Hematopoietic multipotent progenitor cell treated with erythropoietin and hydrocortisone succinate and interleukin-3 and kit ligand, for 6 days (in vitro differentiated cells): ENCODE data around the gene OCA2.
A peak's percentile ranks its signal among the peaks of the same experiment; 100 is the strongest.

ENCODE experiments used
- DNase-seq: peaks from one replicate; pipeline ENCODE4 v3.0.0-alpha.2; 2015

The OCA2 gene

DNA sequence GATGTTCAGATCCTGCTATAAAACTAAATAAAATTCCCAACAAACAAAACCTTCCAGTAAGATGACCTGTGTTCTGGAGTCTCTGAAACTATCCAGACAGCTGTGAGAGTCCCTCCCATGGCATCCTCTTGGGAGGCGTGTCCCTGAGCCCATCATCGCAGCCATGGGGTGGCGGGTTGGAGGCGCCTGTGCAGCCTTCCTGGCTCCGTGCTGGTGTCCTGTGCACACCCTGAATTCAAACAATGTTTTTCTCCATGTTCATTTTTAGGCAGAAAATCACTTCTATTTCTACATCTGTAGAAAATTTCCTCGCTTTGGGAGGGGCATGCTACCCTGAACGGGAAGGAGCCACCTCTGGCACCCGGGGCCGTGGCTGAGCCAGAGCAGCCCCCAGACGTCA, 19.4 kb upstream of the OCA2 start:
- no peak for DNase-seq

DNA sequence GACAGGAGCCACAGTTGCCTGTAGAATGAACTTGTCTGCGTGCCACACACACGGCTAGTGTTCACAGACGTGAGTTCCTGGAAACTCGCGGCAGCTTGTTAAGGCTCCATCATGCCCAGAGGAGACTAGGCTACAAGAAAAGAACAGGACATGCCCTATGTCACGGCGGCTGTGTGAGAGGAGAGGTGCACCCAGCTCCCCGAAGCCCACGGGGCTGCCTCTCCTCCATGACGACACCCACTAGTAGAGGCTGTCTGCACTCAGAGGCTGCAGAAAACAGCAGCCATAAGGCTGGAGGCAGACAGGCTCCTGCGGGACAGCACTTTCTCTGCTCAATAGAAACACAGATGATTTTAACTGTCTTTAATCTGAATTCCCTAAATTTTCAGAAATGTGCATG, 19.0 kb upstream of the OCA2 start:
- no peak for DNase-seq

DNA sequence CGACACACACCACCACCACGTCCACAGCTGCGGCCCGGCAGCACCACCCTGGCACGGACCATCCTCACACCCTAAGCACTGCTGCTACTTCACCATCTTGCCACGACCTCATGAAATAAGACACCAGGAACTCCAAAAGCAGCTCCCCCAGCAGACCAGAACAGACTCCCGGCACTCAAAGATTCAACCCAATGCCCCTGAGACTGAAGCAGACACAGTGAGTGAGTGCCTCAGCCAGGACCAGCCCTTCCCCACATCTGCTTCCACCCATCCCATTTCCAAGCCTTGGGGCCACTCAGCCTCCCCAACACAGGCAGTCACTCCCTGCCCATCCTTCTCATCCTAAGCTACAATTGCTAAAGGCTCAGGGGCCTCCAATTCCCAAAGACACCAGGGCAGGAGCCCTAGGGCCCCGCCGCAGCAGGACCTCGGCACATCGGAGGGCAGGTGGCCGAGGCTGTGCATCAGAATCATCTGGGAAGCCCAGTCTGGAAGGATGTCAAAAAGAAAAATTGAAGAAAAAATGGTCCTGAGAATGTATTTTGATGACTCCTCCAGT, 18.4 kb upstream of the OCA2 start:
- no peak for DNase-seq

DNA sequence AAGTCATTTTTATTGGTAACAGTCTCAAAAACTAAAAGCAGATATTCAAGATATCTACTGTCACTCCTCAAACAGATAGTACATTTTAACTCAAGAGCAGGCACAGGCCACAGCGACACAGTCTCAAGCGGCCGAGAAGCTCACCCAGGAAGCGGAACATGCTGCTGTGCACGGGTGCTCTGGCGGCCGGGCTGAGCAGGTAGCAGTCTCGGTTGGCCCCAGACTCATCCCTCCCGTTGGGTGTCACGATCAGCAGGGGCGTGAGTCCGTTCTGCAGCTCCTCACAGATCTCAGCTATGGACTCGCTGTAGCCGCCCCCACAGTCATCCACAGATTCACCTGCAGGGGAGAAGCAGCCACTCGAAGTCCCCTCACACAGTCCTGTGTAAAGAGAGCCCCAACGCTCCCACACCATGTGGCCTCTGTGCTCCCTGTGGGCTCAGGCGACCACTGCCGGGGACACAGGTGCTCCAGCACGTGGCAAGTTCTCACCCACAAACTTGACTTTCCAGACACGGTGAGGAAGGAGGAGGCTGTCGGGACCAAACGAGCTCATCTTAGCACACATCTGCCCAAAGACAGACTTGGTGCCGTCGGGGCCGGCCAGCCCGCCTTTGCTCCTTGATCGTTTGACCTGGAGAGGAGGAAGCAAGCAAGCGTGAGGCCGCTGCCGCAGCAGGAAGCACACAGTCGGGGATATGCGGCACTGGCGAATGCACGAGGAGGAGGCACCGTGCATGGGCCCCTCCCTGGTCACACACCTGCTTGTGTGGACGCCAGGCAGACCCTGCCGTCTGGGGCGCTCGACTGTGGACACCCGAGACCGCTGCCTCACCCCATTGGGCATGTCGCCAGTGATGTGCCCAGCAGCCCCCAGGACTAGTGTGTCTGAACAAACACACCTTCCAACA, 17.7 kb upstream of the OCA2 start:
- DNase-seq: no peak

DNA sequence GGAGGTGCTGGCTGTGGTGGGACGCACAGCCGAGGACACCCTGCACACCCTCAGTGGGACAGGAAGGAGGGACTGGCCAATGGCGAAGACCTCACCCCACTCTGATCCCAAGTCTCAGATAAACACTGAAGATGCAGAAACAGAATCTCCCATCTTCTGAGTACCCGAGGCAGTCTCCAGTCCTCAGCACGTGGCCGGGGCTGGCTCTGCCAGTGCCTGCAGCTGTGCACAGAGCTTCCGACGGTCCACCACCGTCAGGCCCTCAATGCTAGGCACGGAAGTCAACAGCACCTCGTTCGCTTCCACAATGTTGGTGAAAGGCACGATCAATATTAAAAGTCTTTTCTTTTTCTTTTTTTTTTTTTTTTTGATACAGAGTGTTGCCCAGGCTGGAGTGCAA, 16.8 kb upstream of the OCA2 start:
- DNase-seq: no peak

DNA sequence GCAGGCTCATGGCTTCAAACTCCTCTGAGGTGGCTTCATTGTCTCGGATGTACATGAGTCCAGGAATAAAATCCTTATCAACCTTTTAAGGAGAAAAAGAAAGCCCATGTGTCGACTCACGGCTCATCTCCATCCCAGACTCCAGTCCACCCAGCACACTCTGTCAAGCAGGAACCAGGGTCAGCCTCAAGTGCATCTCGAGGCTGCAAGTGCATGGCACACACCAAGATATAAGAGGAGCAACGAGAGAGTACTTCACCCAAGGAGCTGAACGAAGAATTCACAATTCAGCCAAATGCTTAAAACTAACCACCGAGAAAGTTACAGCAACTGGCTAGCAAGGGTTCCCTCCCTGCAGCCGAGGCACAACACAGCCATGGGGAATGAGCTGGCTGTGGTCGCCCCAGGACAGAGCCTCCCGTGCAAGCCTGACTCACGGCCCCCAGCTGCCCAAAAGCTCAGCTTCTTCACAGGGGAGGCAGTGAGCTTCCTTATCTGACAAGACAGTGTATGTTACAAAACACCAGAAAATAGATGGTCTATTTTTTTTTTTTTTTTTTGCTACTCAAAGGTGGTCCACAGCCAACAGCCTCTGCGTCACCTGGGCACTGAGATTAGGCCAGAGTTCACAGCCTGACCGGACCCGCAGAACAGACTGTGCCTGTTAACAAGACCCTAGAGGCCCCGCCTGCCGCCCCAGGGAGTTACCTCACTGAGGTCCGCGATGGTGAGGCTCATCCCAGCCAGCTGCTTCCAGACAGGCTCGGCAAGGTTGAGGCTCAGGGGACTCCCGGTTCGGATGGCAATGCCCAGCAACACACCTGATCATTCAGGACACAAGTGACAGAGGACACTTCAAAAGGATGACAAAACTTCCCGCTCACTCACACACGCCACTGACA, 15.9 kb upstream of the OCA2 start:
- DNase-seq: no peak

DNA sequence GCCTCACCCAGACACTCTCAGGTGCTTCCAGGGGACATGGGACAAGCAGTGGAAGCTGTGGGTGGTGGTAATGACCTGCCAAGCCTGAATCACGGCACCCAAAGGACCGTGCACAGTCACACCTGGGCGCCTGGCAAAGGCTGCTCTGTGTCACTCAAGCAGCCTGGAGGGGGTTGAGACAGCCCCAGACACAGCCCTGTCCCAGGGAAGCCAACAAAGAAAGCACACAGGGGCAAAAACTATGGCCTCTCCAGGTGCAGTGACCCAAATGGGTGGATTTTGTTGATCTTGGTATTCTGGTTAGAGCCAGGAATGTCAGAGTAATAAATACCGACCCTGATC, 15.0 kb upstream of the OCA2 start:
- DNase-seq: no peak

DNA sequence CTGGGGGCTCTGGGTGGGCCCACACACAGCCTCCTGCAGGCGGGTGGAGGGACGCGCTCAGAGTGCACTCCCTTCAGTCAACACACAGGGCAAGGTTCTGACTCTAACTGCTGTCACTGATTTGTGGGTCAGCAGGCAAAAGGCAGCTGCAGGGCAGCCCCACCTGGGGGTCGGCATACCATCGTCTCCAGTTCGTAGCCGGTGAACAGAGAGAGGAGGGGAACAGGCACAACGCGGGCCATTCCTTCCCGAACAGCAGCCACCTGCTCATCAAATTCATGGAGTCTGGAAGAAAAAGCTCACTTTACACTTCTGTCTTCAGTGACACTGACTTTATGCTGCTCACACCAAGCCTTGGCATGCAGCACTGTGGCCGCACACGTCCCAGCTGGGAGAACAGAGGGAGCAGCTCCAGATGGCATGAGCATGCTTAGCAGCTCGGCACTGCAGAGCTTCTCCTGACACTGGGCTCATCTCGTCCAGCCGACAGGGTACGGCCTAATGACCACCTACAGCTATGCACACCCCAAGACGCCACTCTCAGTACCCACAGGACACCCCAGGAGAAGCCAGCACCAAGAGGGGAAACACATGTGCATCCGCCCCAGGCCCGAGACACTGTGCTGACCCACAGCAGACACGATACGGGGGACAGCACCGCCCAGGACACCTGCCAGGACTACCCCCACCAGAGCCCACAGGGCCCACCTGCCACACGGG, 14.4 kb upstream of the OCA2 start:
- no peak for DNase-seq

DNA sequence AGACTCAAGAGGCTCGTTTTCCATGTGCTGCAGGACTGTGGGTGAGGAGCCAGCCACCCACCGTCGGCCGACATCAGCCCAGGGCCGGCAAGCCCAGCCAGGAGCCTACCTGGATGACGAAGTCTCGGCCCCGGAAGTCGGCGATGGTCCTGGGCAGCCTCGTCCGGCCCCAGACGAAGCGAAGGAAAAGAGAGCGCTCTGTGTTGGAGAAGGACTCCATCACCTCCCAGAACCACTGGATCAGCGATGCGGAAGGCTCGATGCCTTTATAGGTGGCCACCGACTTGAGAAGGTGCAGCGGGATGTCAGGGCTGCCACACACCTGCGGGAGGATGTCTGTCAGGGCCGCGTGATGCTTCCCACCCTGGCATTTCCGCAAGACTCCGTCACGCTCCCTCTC, 13.8 kb upstream of the OCA2 start:
- no peak for DNase-seq

DNA sequence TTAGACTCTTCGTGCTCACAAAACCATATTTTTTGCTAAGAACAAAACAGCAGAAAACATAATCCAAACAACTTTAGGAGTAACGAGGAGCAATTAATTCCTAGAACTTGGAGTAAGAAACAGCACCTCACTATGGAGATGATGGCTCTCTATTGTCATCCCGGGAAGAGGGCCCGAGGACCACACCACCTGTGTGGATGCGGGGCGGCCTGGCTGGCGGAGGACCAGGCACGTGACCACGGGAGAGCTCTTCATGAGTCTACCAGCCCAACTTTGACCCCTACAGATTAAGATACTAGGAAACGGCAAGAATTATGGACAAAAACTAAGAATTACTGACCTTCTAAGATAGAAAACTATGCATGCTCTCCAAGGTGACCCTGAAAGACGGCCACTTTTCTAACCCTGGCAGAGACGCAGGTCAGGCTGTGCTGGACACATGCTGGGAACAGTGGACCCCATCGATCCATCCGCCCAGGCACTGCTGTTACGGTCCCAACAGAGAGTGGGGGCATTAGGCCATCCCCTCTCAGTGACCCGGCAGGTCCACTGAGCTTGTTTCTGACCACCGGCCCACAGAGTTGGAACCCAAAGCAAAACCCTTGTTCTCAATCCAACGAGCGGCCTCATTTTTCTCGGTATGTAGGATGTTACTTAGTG, 13.1 kb upstream of the OCA2 start:
- DNase-seq: no peak

DNA sequence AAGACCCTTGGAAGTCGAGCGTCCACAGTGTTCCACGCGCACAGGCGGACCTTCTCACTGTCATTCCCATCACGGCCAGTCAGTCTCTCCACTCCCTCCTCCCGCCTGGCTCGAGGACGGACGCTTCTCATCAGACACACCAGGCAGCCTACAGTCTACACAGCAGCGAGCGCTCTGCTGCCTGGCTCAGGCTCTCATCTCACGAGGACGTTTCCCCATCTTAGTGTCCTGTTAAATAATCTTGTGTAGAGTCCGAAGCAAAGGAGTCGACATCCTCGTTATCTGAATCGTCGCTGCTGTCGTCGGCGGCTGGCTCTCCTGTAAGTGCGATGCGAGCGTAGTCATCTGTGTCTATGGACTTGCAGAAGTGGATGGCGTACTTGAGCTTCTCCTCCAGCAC, 12.4 kb upstream of the OCA2 start:
- no peak for DNase-seq

DNA sequence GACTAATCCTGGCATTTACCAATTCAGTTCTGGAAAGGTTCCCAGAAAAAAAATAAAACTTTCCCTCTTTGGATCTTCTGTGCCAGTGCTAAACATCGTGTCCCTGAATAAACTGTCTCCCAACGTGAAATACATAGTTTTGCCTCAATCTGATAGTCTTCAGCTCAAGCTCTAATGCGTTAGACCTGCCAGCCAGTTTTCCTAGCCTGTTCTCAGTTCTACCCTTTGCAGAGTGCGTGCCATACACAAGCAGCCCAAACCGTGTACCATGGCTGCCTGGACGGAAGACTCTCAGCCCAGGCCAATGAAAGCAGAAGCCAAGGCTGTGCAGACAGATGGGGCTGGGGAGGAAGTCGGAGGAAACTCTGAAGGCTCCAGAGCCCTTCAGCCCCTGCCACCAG, 11.4 kb upstream of the OCA2 start:
- no peak for DNase-seq

DNA sequence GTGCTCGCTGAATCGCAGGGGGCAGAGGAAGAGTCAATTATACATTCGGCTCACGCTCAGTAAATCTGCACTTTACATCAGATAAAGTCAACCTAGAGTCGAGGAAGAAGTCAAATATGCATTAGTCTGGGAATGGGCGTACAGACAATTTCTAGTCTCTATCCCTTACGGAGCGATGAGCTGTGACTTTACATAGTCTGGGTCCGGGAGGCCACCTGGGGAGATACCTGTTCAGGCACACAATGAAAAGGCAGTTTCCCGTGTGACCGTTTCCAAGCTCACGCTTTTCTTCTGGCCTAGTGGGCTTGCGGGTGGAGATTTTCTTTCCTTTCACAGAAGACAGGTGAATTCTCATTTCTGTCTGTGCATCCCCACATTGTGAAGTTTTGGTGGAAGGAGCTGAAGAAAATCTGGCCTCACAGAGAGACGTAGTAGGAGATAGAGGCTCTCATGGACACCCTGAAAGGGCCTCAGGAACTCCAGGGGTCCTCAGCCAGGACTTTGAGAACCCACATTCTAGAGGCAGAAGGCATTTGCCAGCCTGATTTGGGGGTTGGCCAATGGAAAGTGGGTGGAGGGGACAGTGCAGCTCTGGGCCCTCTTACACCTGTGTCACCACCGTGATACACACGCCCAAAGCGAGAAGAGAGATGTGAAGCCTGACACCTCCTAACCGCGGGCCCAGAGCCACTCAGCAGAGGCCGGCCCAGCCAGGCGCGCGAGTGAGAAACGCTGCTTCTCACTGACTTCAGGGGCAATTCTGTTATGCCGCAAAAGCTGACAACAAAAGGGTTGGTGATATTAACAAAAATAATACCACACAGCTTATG, 10.7 kb upstream of the OCA2 start:
- DNase-seq: no peak

DNA sequence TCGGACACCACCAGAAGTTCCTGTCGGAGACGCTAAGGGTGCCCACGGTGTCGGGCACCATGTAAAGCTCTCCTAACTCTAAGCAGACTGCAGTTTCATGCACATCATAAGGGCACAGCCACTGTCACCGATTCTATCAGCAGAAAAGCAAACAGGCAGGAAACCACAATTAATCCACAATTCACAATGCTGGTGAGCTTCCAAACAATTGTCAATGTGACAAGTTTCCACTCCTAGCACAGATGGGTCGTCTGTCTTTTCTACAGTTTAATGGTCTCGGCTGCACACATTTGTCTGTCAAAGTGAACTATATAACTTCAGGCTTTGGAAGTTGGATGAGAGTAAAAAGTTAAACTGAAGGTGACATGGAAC, 8.8 kb upstream of the OCA2 start:
- peak; percentile 75 for DNase-seq

DNA sequence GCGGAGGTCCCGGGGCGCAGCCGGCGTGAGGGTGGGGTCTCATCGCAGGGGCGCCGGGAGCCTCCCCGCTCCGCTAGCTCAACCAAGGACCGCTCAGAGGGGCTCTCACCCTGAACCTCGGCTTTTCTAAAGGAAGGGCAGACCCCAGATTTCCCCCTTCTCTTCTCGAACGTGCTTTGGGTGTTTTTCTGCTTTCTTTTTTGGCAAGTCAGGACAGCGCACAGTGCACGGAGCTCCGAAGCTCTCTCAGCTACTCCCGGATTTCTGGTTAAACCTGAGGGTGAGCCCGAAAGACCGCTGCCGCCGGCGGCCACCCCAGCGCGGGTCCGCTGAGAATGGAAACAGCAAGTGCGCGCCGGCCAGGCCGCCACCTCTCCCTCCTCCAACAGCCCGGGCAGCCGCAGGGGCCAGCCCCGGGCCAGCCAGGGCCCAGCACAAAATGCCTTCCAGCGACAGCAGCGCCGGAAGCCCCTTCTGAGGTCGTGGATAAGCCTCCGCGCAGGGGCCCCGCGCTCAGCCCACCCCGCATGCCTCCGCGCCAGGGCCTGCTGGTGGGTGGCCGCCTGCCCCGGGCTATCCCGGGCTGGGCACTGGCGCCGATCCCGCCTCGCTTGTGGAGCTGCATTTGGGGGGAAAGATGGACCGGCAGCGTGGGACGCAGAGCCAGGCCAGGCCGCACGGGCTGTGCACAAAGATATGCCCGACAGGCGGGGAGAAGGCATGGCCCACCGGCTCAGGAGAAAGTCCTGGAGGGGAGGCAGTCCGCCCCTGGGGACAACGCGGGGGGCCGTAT, 8.2 kb upstream of the OCA2 start:
- peak; percentile 31 for DNase-seq

DNA sequence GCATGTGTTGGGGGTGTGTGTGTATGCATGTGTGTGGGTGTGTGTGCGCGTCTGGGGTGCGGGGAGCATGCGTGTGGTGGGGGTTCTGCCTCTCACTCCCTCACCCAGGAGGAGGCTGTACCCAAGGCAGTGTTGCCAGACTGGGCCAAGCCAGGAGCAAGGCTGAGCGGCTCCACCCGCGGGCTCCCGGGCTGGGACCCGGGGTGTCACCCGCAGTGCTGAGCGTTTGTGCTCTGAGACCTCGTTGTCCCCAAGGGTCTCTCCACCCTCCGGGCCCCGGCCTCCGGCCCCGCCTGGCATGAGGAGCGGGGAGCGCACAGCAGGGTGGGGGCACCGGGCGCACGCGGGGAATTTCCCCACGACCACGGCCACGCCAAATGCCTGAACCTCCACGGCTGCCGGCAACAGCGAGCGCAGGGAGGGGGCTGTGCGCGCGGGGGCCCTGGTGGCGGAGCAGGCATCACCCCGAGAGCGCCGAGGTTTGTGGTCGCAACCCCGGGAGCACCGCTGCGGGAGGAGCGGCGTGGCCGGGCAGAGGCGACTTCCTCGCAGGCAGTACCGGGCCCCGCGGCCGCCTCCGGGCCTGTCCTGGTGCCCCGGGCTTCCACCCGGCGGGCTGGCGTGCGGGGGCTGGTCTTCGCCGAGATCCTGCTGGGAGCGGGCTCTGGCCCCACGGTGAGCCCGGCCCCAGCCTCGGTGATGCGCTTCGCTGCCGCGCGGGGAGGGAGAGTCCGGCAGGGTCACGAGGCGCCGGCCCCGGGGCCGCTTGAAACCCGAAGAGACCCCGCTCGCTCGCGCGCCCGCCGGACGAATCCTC, 7.4 kb upstream of the OCA2 start:
- DNase-seq: peak; percentile 22

DNA sequence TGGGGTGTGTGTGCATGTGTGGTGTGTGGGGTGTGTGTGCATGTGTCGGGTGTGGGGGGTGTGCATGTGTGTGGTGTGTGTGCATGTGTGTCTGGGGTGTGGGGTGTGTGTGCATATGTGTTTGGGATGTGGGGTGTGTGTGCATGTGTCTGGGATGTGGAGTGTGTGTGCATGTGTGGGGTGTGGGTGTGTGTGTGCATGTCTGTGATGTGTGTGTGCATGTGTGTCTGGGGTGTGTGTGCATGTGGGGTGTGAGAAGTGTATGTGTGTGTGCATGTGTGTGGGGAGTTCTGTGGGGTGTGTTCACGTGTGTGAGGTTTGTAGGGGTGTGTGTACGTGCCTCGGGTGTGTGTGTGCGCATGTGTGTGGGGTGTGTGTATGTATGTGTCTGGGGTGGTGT, 6.7 kb upstream of the OCA2 start:
- DNase-seq: no peak

DNA sequence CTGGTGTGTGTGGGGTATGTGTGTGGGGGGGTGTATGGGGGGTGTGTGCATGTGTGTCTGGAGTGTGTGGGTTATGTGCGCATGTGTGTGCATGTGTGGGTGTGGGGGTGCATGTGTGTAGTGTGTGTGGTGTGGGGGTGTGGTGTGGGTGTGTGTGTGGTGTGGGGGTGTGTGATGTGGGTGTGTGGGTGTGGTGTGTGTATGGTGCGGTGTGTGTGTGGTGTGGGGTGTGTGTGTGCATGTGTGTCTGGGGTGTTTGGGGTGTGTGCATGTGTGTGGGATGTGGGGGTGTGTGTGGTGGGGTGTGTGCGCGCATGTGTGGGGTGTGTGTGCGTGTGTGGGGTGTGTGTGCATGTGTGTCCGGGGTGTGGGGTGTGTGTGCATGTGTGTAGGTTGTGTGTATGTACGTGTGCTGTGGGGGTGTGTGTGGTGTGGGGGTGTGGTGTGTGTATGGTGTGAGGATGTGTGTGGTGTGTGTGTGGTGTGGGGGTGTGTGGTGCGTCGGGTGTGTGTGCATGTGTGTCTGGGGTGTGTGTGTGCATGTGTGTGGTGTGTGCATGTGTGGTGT, 6.2 kb upstream of the OCA2 start:
- no peak for DNase-seq

DNA sequence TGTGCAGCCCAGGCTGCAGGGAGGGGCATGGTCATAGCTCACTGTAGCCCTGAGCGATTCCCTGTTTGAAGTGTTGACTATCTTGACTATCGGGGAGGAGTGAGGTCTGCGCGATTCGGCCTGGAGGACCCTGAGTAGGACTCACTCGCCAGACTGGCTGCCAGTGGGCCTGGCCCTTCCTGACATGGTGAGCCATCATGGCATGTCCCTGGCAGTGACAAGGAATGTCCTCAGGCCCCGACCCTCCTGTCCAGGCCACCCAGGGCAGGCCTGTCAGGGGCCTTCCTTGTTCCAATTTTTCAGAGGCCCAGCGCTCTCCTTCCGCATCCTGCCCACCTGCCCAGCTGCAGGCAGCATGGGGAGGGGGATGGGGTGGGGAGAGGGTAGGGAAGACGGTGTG, 5.2 kb upstream of the OCA2 start:
- DNase-seq: no peak

DNA sequence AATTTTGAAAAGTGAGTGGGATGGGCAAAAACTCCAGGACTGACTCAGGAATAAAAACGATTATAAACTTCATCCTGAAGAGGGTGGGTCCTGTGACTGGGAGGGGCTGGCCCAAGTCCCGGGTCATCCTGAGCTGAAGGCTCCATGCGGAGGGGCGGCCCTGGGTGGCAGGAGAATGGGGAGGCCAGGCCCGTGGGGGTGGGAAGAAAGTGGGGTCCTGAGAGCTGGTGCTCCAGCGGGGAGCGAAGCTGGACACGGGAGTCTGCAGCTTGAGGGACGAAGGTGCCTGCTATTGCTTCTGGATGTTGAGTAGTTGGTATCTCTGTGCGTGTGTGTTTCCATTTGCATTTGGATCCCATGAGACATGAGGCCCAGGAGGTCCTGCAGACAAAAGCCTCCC, 4.7 kb upstream of the OCA2 start:
- DNase-seq: no peak
